A549 (cell line): ENCODE data around the gene GOLGA6A. TPM values are rescaled to one million over a fixed set of nuclear protein-coding genes. Genes with fewer than 3 reads are reported as not detected.
"Not testable (repeated sequence)": the region's sequence is repeated elsewhere in the genome, so short reads cannot be mapped to it uniquely, and the experiment has no call there.

Experiments
- ATAC-seq, 2 experiments: fragments of 200-7000 bp in 1 of 2; fragments of >200 bp in 1 of 2; cut with Nextera tagmentation in 1 of 2; cut with Tn5 transposase in 1 of 2; 3 replicates each; pipeline versions ENCODE4 v1.8.0 to v1.9.1; 2018 to 2020; ENCODE audit warnings: mild to moderate bottlenecking in 1 of 2, moderate library complexity in 1 of 2
- CTCF ChIA-PET: fragments of 300-600 bp; sonication (Branson Sonifier 250); formaldehyde crosslinking; extraction: SDS; loops from one replicate; lab custom pipeline; 2021; ENCODE audit warnings: antibody characterized with exemption, inconsistent platforms; lab: Yijun Ruan, JAX
- POLR2A ChIA-PET: fragments of 350-600 bp; formaldehyde crosslinking; extraction: SDS; loops from one replicate; lab custom pipeline; 2021; ENCODE audit warnings: antibody characterized with exemption, inconsistent platforms; lab: Yijun Ruan, JAX
- DNase-seq, 2 experiments: peaks; one replicate each; pipeline versions ENCODE4 v3.0.0 to v3.0.0-alpha.2; 2011 to 2016; ENCODE audit warnings: low read depth in 1 of 2, low spot score in 1 of 2
- FAIRE-seq: peaks from 2 replicates; lab custom pipeline; 2011; peaks lifted over from hg19 to GRCh38; lab: Jason Lieb, UNC
- H3K27ac ChIP-seq, 2 experiments: fragments of >200 bp; sonication (Bioruptor Twin); formaldehyde crosslinking; 3 replicates each; pipeline ENCODE4 v1.5.1; 2016 to 2017
- H3K4me1 ChIP-seq: fragments of >200 bp; sonication (Bioruptor Twin); formaldehyde crosslinking; 3 replicates; pipeline ENCODE4 v1.6.1; 2016
- H3K4me2 ChIP-seq: fragments of >200 bp; sonication (Bioruptor Twin); formaldehyde crosslinking; 3 replicates; pipeline ENCODE4 v1.6.1; 2016
- H3K4me3 ChIP-seq: fragments of >200 bp; sonication (Bioruptor Twin); formaldehyde crosslinking; 3 replicates; pipeline ENCODE4 v1.5.1; 2016
- H3K9me3 ChIP-seq: fragments of >200 bp; sonication (Bioruptor Twin); formaldehyde crosslinking; 3 replicates; pipeline ENCODE4 v1.6.1; 2016
- EHF ChIP-seq: fragments of 250-450 bp; sonication (Bioruptor Pico); IDR thresholded peaks from 2 replicates; pipeline ENCODE4 v1.5.0; 2020; ENCODE audit warnings: mild to moderate bottlenecking
- RAD21 ChIP-seq, 2 experiments: fragments of >200 bp in 1 of 2; sonication (Bioruptor Twin) in 1 of 2; formaldehyde crosslinking in 1 of 2; IDR thresholded peaks in 1 of 2; conservative IDR thresholded peaks in 1 of 2; 2 replicates in 1 of 2; 3 replicates in 1 of 2; pipeline ENCODE4 v1.6.1; 2012 to 2018; ENCODE audit warnings: inconsistent platforms in 1 of 2
- WGBS: methylation state at CpG from one replicate; pipeline ENCODE4 v1.1.6; 2017; ENCODE audit errors: missing lambda C conversion rate; 5-methylcytosine and 5-hydroxymethylcytosine counted together
- polyA plus RNA-seq, 4 experiments: library from polyadenylated mRNA; depleted of rRNA in 3 of 4; stranded (reverse); fragments of >200 nt; fragmentation: RNase III in 1 of 4; extraction: RNeasy Plus Mini Kit Qiagen cat#74134 plus additional on column Dnase treatment in 1 of 4; gene quantifications; 2 replicates in 3 of 4; 3 replicates in 1 of 4; pipeline ENCODE4 v1.2.3, GENCODE V29; 2011 to 2017
- TF ChIP-seq, protein P1 (sequence below): fragments of 450-650 bp; IDR thresholded peaks from 2 replicates; pipeline ENCODE4 v1.6.1; 2014; ENCODE audit warnings: antibody characterized with exemption

Gene GOLGA6A
- polyA plus RNA-seq, 2 of the 4 experiments (the other 2 are of a cell fraction): 0.03 to 0.05 TPM

DNA sequence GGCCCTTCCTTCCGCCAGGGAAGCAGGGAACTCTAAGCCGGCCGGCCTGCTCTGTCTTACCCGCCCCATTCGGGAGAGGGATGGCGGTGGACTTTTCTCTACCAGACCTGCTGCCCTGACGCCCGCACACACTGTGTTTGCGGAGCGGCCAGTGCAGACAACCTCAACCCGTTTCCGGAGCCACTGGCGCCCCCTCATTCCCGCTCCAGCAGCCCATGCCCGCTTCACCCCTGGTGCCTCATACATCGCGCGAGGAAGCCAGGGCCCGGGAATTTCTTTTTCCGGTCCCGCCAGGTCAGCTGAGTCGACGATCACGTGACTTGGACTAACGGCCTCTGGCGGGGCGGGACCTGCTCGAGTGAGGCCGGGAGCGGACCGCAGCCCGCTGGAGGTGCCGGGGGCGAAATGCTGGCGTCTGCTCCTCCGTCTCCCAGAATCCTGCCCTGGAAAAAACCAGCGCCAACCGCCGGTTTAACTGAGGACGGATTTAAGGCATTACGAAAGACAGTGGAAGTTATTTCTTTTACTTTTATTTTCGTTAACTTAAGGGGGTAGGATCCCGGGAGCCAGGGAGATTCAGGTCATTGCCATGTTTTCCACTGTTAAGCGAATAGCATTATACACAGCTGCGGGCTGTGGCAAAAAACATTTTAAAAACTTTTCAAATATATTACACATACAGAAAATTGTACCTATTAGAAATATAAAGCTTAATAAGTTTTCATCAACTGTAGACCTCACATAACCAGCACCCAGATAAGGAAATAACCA, 17.8 kb upstream of the GOLGA6A start (continued):
- TF ChIP-seq, protein P1, sequence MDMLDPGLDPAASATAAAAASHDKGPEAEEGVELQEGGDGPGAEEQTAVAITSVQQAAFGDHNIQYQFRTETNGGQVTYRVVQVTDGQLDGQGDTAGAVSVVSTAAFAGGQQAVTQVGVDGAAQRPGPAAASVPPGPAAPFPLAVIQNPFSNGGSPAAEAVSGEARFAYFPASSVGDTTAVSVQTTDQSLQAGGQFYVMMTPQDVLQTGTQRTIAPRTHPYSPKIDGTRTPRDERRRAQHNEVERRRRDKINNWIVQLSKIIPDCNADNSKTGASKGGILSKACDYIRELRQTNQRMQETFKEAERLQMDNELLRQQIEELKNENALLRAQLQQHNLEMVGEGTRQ: peak; percentile 97
- 0 out of 2 replicates have a peak, but pooled peaks have one; percentile 57 for TF ChIP-seq EHF (CRISPR knock-in tag)

DNA sequence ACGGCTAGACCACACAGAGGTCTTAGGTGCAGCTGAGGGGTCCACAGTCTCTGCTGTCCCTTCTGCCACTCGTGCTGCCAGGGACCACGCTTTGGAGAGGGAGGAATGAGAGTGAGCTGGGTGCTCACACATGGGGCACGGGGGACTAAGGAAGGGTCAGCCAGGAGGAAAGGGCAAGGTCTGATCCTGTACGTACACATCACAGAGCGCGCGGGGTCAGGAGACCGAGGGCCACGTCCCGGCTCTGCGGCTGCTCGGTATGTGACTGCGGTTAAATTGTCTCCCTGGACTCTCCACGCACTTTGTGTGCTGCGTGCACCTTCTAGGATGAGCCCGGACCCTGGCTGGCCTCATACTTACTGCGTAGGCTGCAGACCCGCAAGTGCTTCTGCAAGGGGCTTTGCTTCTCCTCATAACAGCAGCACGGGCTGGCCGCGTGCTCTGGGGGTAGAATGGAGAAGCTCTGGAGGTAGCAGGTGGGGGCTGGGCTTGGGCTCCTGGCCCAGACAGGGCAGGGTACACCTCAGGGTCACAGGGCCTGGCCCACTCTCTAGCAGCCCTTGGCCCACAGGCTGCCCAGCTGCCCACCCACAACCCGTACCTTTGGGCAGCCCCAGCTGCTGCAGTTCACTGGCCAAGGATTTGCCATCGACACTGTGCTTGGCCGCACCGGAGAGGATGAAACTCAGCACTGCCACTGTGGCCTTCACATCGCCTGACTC, 14.6 kb upstream of the GOLGA6A start:
- ATAC-seq, DNase-seq, H3K4me2 ChIP-seq, POLR2A ChIA-PET, H3K4me3 ChIP-seq, H3K27ac ChIP-seq, CTCF ChIA-PET, FAIRE-seq, H3K4me1 ChIP-seq, H3K9me3 ChIP-seq: not testable (repeated sequence)
- no CpG with 5 or more reads among the region's 27 CpGs for WGBS

DNA sequence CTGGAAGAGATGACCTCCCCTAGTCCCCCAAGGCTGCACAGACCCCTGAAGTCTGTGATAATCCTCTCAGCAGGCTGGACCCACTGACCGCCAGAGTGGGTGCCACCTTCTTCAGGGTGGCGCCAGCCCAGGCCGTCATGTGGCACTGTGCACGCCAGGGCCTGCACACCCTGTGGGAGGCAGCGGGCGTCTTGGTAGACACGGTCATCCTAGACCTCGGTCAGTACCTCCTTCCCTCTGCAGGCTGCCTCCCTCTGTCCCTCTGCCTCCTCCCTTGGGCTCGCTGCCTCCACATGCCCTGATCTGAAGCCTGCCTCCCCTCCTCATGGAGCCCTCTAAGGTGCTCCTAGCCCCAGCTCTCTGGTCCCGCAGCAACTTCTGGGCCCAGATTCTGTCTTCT, 13.3 kb upstream of the GOLGA6A start:
- H3K27ac ChIP-seq, POLR2A ChIA-PET: not testable (repeated sequence)

DNA sequence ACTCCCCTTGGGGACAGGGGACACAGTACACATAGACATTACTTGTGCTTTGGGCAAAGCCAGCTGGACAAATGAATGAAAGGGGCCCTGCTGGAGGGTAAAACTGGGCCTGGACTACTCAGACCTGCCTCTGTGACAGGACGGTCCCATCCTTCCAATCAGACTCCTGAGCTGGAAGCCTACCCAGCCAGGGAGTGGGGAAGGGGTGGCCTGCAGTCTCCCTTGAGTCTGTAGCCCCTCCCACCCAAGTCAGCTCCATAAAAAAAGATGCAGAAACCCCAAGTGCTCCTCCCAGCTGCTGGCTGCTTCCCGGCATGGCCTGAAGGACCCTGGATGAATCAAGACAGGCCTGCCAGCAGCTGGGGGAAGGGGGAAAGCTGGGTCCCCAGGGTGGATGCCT, 12.2 kb upstream of the GOLGA6A start:
- ATAC-seq, H3K27ac ChIP-seq, H3K4me3 ChIP-seq, CTCF ChIA-PET, H3K4me1 ChIP-seq, POLR2A ChIA-PET, H3K9me3 ChIP-seq, FAIRE-seq, H3K4me2 ChIP-seq, DNase-seq: not testable (repeated sequence)
- WGBS: no CpG with 5 or more reads among the region's 2 CpGs

More for the DNA sequence above, 13.3 kb upstream of the GOLGA6A start:
- H3K9me3 ChIP-seq, FAIRE-seq, H3K4me3 ChIP-seq, DNase-seq, CTCF ChIA-PET, H3K4me1 ChIP-seq, H3K4me2 ChIP-seq: not testable (repeated sequence)
- 0 out of 6 replicates have a peak, but pooled peaks of 1 of the 2 experiments have one; percentile 8 for ATAC-seq
- 53% methylated on average over 8 of the region's 10 CpGs for WGBS

DNA sequence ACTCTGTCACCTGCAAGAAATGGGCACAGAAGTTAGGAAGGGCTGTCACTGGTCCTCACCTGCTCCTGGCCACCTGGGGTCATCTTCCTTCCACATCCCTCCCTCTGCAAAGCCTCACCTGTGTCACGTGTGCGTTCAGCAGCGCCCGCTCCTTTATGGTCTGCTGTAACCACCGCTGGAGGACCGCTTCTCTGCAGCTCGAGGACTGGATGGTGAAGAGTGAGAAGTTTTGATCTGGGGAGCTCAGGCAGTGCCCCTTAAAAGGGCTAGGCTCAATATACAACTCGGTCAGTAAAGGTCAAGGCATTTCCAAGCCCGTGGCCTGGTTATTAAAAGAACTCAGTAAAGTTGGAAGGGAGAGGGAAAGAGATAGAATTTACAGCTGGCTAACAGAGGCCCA, 6.6 kb downstream of the GOLGA6A start:
- CTCF ChIA-PET: not testable (repeated sequence)

DNA sequence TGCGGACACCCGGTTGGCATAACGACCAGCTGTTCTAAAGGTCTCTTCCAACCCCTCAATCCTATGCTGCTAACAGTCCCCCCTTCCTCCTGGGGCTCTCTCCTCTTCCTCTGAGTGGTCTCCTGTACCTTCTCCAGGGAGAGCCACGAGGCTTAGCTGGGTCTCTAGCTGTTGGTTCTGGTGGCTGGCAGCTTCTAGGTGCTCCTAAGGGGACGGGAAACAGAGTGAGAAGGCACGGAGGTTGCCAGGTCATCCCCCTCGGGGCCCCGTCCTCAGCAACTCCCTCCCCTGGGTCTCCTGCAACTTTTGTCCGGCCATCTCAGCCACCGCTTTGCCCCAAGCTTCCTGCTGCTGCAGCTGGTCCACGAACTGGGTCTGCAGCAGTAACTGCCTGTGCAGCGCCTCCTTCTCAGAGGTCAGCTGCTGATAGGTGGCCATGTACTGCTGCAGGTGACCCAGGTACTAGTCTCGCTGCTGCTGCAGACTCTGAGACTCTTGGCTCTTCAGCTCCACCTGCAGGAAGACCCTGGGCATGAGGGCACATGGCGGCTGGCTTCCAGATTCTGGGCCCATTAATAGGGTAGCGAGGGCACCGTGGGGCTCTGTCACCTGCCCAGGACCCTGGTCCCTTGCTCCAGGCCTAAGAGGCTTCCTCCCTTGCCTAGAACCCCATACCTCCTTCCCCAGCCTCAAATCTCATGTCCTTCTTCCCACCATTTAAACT, 9.6 kb downstream of the GOLGA6A start:
- H3K9me3 ChIP-seq, CTCF ChIA-PET, DNase-seq, POLR2A ChIA-PET, ATAC-seq, H3K4me3 ChIP-seq, H3K4me2 ChIP-seq, FAIRE-seq, H3K4me1 ChIP-seq, H3K27ac ChIP-seq: not testable (repeated sequence)
- 51% methylated on average over 9 of the region's 16 CpGs for WGBS
- peak in 1 of 2 experiments; percentile 18; a peak in 1 of 5 replicates for TF ChIP-seq RAD21 (conservative IDR thresholded peaks at IDR 0.05 in 1 of 2, IDR thresholded peaks at IDR 0.05 in 1 of 2)

More for the DNA sequence above, 6.6 kb downstream of the GOLGA6A start:
- H3K9me3 ChIP-seq, H3K4me2 ChIP-seq, POLR2A ChIA-PET, ATAC-seq, FAIRE-seq, H3K27ac ChIP-seq, H3K4me3 ChIP-seq, DNase-seq, H3K4me1 ChIP-seq: not testable (repeated sequence)
- 61% methylated on average over 7 of the region's 9 CpGs for WGBS

DNA sequence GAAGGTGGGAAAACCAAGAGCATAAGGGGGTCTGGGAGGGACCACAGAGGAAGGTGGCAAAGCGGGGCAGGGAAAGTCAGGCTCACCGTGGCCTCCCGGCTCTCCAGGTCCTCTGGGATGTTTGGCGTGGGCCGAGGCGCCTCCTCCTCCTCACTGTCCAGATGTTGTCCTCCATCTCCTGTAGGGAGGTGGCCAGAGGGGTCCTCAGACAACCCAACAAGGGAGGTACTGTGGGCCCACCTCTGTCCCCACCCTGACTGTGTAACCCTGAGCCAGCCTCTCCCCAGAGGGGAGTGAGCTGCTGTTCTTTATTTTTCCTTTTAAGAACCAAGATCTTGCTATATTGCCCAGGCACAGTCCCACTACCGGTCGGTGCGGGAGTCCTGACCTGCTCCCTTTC, 10.2 kb downstream of the GOLGA6A start:
- CTCF ChIA-PET, FAIRE-seq, POLR2A ChIA-PET: not testable (repeated sequence)

DNA sequence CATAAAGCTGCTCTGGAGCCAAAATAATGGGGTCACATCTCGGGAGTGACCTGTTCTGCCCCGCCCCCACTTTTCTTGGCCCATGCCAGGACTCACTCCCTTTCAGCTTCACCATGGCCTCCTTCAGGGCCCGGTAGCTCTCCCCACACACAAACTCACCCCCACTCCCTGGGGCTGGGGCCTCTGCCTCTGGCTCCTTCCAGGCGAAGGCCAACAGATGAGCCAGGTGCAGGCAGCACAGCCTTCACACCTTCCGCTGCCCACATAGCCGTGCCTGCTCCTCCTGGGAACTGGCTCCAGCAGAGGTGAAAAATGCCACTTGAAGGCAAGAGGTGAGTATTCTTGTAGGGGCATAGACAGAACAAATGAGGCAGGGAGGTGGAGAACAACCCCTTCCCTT, 10.7 kb downstream of the GOLGA6A start:
- WGBS: 89% methylated on average over 4 of the region's 6 CpGs
- H3K9me3 ChIP-seq, H3K4me1 ChIP-seq, H3K4me3 ChIP-seq, H3K27ac ChIP-seq, DNase-seq, FAIRE-seq, CTCF ChIA-PET, POLR2A ChIA-PET, ATAC-seq, H3K4me2 ChIP-seq: not testable (repeated sequence)

More for the DNA sequence above, 10.2 kb downstream of the GOLGA6A start:
- H3K4me2 ChIP-seq, H3K4me3 ChIP-seq, ATAC-seq, DNase-seq, H3K9me3 ChIP-seq, H3K27ac ChIP-seq, H3K4me1 ChIP-seq: not testable (repeated sequence)
- 94% methylated on average over 6 of the region's 9 CpGs for WGBS
